ENCODE results near the gene PSMB3.

- TF ChIP-seq REST (tag by site-specific recombination; IDR thresholded peaks at IDR 0.05) (no peak), REPIN1 (tag by site-specific recombination; IDR thresholded peaks at IDR 0.05; ENCODE audit: low read depth) (no peak), ZNF23 (tag by site-specific recombination; IDR thresholded peaks at IDR 0.05; ENCODE audit: borderline replicate concordance) (no peak), CTCF (tag by site-specific recombination; IDR thresholded peaks at IDR 0.05) (no peak), ZBTB17 (tag by site-specific recombination; IDR thresholded peaks at IDR 0.05) (no peak), PRDM10 (tag by site-specific recombination; IDR thresholded peaks at IDR 0.05) (no peak), ZNF416 (tag by site-specific recombination; IDR thresholded peaks at IDR 0.05) (no peak), GLI4 (tag by site-specific recombination; IDR thresholded peaks at IDR 0.05) (no peak), ZNF157 (tag by site-specific recombination; IDR thresholded peaks at IDR 0.05) (no peak), GLIS2 (tag by site-specific recombination; IDR thresholded peaks at IDR 0.05) (no peak), PRDM2 (tag by site-specific recombination; IDR thresholded peaks at IDR 0.05; ENCODE audit: borderline replicate concordance) (no peak)
Measured at GRCh38 chr17:38741461-38741860, 11.1 kb upstream of the PSMB3 start.

All from HEK293 (cell line).